NCI-H1092 (cell line): Measurements from ENCODE around the gene MRPL54.

Experiments used
- DNase-seq: peaks from one replicate; lab custom pipeline; 2025; lab: John Stamatoyannopoulos, UW

MRPL54 gene

GRCh38 chr19:3762501-3763459 lies at the start of gene MRPL54:
TSS of gene MRPL54 (plus strand) at chr19:3762682. CDS start at chr19:3762701, 19 bp downstream.
- DNase-seq, result peak; percentile 98

- DNase-seq, result no peak
These were observed 46.3 kb upstream of the MRPL54 start for GRCh38 chr19:3716147-3716668.

- no peak for DNase-seq
These were observed 42.6 kb upstream of the MRPL54 start for GRCh38 chr19:3719868-3720267.

- no peak for DNase-seq
These were observed 42.0 kb upstream of the MRPL54 start for GRCh38 chr19:3720349-3720917.

- peak; percentile 69 for DNase-seq
These were observed 41.2 kb upstream of the MRPL54 start for GRCh38 chr19:3721131-3721886.

- DNase-seq, result no peak
These were observed 40.5 kb upstream of the MRPL54 start for GRCh38 chr19:3721887-3722442.

GRCh38 chr19:3722443-3723109 lies 39.9 kb upstream of the MRPL54 start:
- DNase-seq, result no peak

- DNase-seq, result no peak
These were observed 39.4 kb upstream of the MRPL54 start for GRCh38 chr19:3723110-3723488.

GRCh38 chr19:3723883-3724282 lies 38.6 kb upstream of the MRPL54 start:
- DNase-seq, result no peak

GRCh38 chr19:3725121-3725520 lies 37.4 kb upstream of the MRPL54 start:
- no peak for DNase-seq

- no peak for DNase-seq
These were observed 36.7 kb upstream of the MRPL54 start for GRCh38 chr19:3725640-3726310.

- no peak for DNase-seq
These were observed 32.0 kb upstream of the MRPL54 start for GRCh38 chr19:3730457-3730958.

GRCh38 chr19:3732108-3732507 lies 30.4 kb upstream of the MRPL54 start:
- no peak for DNase-seq

GRCh38 chr19:3733549-3734309 lies 28.8 kb upstream of the MRPL54 start:
- no peak for DNase-seq

- no peak for DNase-seq
These were observed 28.2 kb upstream of the MRPL54 start for GRCh38 chr19:3734310-3734600.

GRCh38 chr19:3736106-3736724 lies 26.3 kb upstream of the MRPL54 start:
- DNase-seq, result no peak

- DNase-seq, result no peak
These were observed 24.8 kb upstream of the MRPL54 start for GRCh38 chr19:3737487-3738205.

- no peak for DNase-seq
These were observed 23.8 kb upstream of the MRPL54 start for GRCh38 chr19:3738477-3739220.
